ENCODE measurements around the gene PTPRF. TPM values are rescaled to one million over a fixed set of nuclear protein-coding genes. Genes with fewer than 3 reads are reported as not detected.

The PTPRF gene
- total RNA-seq (2013) = 0.06 TPM
- polyA plus RNA-seq (not detected), polyA minus RNA-seq (0.08 and 0.14 TPM in 2 replicates), total RNA-seq (0 to 64.3 (median 0.10) reads per million in 11 experiments)

DNA sequence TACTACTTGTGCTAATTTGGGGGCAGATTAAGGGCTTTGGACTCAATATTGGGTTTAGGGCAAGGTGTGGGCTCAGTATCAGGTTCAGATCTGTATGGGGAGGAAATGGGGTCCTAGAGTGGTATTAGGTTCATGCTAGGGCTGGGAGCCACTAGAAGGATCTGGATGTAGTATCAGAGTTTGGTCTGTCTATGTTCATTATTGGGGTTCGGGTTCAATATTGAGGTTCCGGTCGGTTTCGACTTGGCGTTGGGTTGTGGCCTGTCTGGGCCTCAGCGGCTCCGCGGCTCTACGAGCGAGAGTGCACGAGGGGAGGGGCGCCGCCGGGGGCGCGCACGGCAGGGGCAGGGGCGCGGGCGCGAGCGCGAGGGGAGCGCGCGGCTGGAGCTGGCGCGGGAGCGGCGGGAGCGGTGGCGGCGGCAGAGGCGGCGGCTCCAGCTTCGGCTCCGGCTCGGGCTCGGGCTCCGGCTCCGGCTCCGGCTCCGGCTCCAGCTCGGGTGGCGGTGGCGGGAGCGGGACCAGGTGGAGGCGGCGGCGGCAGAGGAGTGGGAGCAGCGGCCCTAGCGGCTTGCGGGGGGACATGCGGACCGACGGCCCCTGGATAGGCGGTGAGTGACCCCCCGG, at the start of gene PTPRF:
Gene PTPRF, plus strand, starts transcription at position 401 of the 624 bp plus-strand sequence. CDS start 14,193 bp downstream, outside the sequence.
- peaks cover 25 to 35% of the 10 kb centered on the region in 2 donors for H3K27me3 ChIP-seq (ENCODE audit: control insufficient read depth in 2 of 2, insufficient read depth in 2 of 2, low read length in 2 of 2)
- peak within 1 kb of the TSS in 1 of 3 experiments; percentile 56 for H3K4me3 ChIP-seq (replicated peaks in 1 of 3; ENCODE audit: low read depth in 2 of 3, low read length in 3 of 3)
- peaks cover 4 to 5% of the 10 kb centered on the region in 2 donors for H3K4me1 ChIP-seq (ENCODE audit: control insufficient read depth in 1 of 2, insufficient read depth in 2 of 2, low read length in 2 of 2)
- no peak for DNase-seq
- intact Hi-C loops (cut with micrococcal nuclease) = loop anchor here in 1 of 2 donors (10.0 kb wide), 1 partner anchor 404 kb away; the partner anchor contains the start of gene ARTN
- H3K27ac ChIP-seq (ENCODE audit: low read depth in 1 of 2, low read length in 2 of 2) = no peak within 1 kb of the TSS
- no peaks in the 10 kb centered on the region for H4K20me1 ChIP-seq (ENCODE audit: insufficient read depth, low read length)
- H3K9me3 ChIP-seq (replicated peaks in 1 of 2; ENCODE audit: control insufficient read depth in 1 of 2, insufficient read depth in 1 of 2, low read length in 2 of 2) = peaks cover 0 to 5% of the 10 kb centered on the region in 2 donors
- H3K27ac Mint-ChIP-seq = no peak within 1 kb of the TSS
- H3K4me3 Mint-ChIP-seq = peak within 1 kb of the TSS; percentile 81 to 98
- H3K27me3 Mint-ChIP-seq (ENCODE audit: low read depth in 3 of 3) = peaks cover 39 to 44% (median 43%) of the 10 kb centered on the region in 3 donors
- no peak within 1 kb of the TSS for H3K9ac ChIP-seq (ENCODE audit: insufficient read depth, low read length, poor library complexity, severe bottlenecking)
- H3K9me3 Mint-ChIP-seq = peaks cover 0 to 9% (median 6%) of the 10 kb centered on the region in 7 donors
- H3K36me3 ChIP-seq (replicated peaks in 1 of 2; ENCODE audit: control insufficient read depth in 1 of 2, insufficient read depth in 2 of 2, low read length in 2 of 2) = no peaks in the 10 kb centered on the region
- peaks cover 4 to 7% of the 10 kb centered on the region in 2 donors for H3K36me3 Mint-ChIP-seq
- TF ChIP-seq, protein P1, sequence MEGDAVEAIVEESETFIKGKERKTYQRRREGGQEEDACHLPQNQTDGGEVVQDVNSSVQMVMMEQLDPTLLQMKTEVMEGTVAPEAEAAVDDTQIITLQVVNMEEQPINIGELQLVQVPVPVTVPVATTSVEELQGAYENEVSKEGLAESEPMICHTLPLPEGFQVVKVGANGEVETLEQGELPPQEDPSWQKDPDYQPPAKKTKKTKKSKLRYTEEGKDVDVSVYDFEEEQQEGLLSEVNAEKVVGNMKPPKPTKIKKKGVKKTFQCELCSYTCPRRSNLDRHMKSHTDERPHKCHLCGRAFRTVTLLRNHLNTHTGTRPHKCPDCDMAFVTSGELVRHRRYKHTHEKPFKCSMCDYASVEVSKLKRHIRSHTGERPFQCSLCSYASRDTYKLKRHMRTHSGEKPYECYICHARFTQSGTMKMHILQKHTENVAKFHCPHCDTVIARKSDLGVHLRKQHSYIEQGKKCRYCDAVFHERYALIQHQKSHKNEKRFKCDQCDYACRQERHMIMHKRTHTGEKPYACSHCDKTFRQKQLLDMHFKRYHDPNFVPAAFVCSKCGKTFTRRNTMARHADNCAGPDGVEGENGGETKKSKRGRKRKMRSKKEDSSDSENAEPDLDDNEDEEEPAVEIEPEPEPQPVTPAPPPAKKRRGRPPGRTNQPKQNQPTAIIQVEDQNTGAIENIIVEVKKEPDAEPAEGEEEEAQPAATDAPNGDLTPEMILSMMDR (IDR thresholded peaks at IDR 0.05) = no peak
- peak within 1 kb of the TSS; percentile 59 for H2AFZ ChIP-seq (ENCODE audit: insufficient read depth, low read depth, low read length, poor library complexity, severe bottlenecking)
- WGBS (ENCODE audit: insufficient coverage) = under 1% methylated on average over 44 of the region's 58 CpGs
- peaks cover 12% of the 10 kb centered on the region for H3K4me1 Mint-ChIP-seq
- peak within 1 kb of the TSS; percentile 59 for H3K4me2 ChIP-seq (replicated peaks; ENCODE audit: extremely low read depth, low read length, poor library complexity, severe bottlenecking)
- H3K79me2 ChIP-seq (ENCODE audit: insufficient read depth, low read length) = no peaks in the 10 kb centered on the region

DNA sequence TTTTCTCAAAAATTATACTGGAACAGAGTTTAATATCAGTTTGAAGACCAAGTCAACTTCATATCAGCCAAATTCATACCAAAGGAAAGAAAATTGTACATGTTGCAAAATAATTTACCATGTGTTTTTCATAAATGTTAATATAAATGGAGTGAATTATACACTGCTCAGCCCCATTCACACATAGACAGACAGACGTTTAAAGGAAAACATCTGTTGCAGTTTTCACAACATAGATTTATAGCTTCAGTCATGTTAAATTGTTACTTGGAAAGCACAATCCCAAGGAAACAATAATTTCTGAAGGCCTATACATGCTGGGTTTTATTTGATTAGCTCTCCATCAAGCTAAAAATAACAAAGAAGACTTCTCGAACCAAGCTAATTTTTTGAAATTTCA, 49.2 kb upstream of the PTPRF start:
- peaks cover 9% of the 10 kb centered on the region for H3K4me1 Mint-ChIP-seq
- Histone ChIP-seq H3K79me2 (ENCODE audit: insufficient read depth, low read length) (no peaks in the 10 kb centered on the region), H3K4me3 (replicated peaks in 1 of 3; ENCODE audit: low read depth in 2 of 3, low read length in 3 of 3) (no peak overlapping the region), H3K27me3 (ENCODE audit: control insufficient read depth in 2 of 2, insufficient read depth in 2 of 2, low read length in 2 of 2) (no peaks in the 10 kb centered on the region), H3K9ac (ENCODE audit: insufficient read depth, low read length, poor library complexity, severe bottlenecking) (no peak overlapping the region), H3K36me3 (replicated peaks in 1 of 2; ENCODE audit: control insufficient read depth in 1 of 2, insufficient read depth in 2 of 2, low read length in 2 of 2) (no peaks in the 10 kb centered on the region), H4K20me1 (ENCODE audit: insufficient read depth, low read length) (no peaks in the 10 kb centered on the region), H2AFZ (ENCODE audit: insufficient read depth, low read depth, low read length, poor library complexity, severe bottlenecking) (no peak overlapping the region), H3K4me2 (replicated peaks; ENCODE audit: extremely low read depth, low read length, poor library complexity, severe bottlenecking) (no peak overlapping the region), H3K4me1 (ENCODE audit: control insufficient read depth in 1 of 2, insufficient read depth in 2 of 2, low read length in 2 of 2) (no peaks in the 10 kb centered on the region), H3K27ac (ENCODE audit: low read depth in 1 of 2, low read length in 2 of 2) (no peak overlapping the region), H3K9me3 (replicated peaks in 1 of 2; ENCODE audit: control insufficient read depth in 1 of 2, insufficient read depth in 1 of 2, low read length in 2 of 2) (no peaks in the 10 kb centered on the region)
- DNase-seq = no peak
- TF ChIP-seq, protein P1 (IDR thresholded peaks at IDR 0.05) = no peak
- intact Hi-C loops (cut with micrococcal nuclease) = no loop called here
- H3K36me3 Mint-ChIP-seq = no peaks in the 10 kb centered on the region
- no peak overlapping the region for H3K4me3 Mint-ChIP-seq
- no CpG with 5 or more reads among the region's 2 CpGs for WGBS (ENCODE audit: insufficient coverage)
- peaks cover 0 to 10% (median 5%) of the 10 kb centered on the region in 7 donors for H3K9me3 Mint-ChIP-seq
- H3K27ac Mint-ChIP-seq = no peak overlapping the region
- peaks cover 0 to 3% (median 2%) of the 10 kb centered on the region in 3 donors for H3K27me3 Mint-ChIP-seq (ENCODE audit: low read depth in 3 of 3)
